Measurements from ENCODE around the gene MEF2A. TPM values are rescaled to one million over a fixed set of nuclear protein-coding genes. Genes with fewer than 3 reads are reported as not detected.

Gene MEF2A
- total RNA-seq, 1 experiment from 2014 or later, result 19.6 TPM

DNA sequence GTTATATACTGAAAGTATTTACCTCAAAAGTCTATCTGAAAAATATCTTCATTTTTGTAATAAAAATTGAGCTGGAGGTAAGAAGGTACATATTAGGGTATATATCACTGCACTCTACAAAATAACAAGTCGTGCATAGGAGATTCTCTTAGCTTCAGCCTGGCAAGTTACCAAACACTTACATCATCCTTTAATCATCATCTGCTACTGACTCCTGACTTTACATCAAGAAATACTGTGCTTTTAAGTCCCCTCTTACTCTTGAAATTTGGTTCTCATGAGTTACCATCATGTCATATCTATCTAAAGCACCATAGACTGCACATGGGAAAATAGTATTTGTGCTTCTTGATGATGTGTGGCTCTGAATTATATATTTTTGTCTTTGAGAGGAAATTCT lies 116.7 kb downstream of the MEF2A start:
- TF ChIP-seq, protein P1, sequence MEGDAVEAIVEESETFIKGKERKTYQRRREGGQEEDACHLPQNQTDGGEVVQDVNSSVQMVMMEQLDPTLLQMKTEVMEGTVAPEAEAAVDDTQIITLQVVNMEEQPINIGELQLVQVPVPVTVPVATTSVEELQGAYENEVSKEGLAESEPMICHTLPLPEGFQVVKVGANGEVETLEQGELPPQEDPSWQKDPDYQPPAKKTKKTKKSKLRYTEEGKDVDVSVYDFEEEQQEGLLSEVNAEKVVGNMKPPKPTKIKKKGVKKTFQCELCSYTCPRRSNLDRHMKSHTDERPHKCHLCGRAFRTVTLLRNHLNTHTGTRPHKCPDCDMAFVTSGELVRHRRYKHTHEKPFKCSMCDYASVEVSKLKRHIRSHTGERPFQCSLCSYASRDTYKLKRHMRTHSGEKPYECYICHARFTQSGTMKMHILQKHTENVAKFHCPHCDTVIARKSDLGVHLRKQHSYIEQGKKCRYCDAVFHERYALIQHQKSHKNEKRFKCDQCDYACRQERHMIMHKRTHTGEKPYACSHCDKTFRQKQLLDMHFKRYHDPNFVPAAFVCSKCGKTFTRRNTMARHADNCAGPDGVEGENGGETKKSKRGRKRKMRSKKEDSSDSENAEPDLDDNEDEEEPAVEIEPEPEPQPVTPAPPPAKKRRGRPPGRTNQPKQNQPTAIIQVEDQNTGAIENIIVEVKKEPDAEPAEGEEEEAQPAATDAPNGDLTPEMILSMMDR (IDR thresholded peaks at IDR 0.05; ENCODE audit: insufficient read depth in 1 of 2, low read depth in 1 of 2, low read length in 1 of 2, severe bottlenecking in 1 of 2, unreplicated experiment in 1 of 2), result no peak
- no peaks in the 10 kb centered on the region for H3K36me3 Mint-ChIP-seq (ENCODE audit: insufficient read depth, unreplicated experiment)
- Histone ChIP-seq H3K9me3 (0 out of 2 replicates have a peak, but pooled peaks cover 5% of the 10 kb centered on the region), H3K36me3 (ENCODE audit: control insufficient read depth, insufficient read depth, low read length) (no peaks in the 10 kb centered on the region), H3K4me1 (no peaks in the 10 kb centered on the region), H3K27me3 (replicated peaks; ENCODE audit: control insufficient read depth, insufficient read depth, low read length) (no peaks in the 10 kb centered on the region), H3K4me3 (ENCODE audit: low read depth, low read length) (no peak overlapping the region)
- BruUV-seq (replicated peaks), result no TSS peak
- no peak overlapping the region for H3K27ac Mint-ChIP-seq (ENCODE audit: unreplicated experiment)
- no peaks in the 10 kb centered on the region for H3K27me3 Mint-ChIP-seq (ENCODE audit: insufficient read depth, unreplicated experiment)
- DNase-seq, result no peak
- intact Hi-C loops (cut with micrococcal nuclease; ENCODE audit: unreplicated experiment), result no loop called here
- H3K4me3 Mint-ChIP-seq (ENCODE audit: unreplicated experiment), result no peak overlapping the region
- H3K4me1 Mint-ChIP-seq (ENCODE audit: low read depth, unreplicated experiment), result no peaks in the 10 kb centered on the region
- peaks cover 25% of the 10 kb centered on the region for H3K9me3 Mint-ChIP-seq (ENCODE audit: unreplicated experiment)
- POLR2A ChIA-PET, result no interaction called here
- CTCF ChIA-PET, result no interaction called here

DNA sequence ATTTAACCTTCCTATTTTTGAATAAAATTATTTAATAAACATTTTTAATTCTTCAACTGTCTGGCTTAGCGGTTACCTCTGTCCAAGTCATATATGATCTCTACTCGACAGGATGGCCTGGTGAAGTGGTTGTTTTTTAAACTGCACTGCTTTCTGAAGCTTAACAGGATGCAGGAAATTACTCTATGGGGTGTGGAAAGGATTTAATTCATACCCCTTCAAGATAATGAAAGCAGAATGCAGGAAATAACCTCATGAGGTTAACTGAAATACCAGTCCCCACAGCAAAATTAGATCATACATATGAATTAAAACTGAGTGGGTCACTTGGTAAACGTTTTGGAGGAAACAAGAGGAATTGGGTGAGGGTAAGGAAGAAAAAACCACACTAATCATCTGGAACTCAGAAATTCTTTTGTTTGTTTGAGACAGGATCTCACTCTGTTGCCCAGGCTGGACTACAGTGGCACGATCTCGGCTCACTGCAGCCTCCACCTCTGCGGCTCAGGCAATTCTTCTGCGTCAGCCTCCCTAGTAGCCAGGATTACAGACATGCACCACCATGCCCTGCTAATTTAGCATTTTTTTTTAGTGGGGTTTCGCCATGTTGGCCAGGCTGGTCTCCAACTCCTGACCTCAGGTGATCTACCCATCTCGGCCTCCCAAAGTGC lies 117.4 kb downstream of the MEF2A start:
- no TSS peak for BruUV-seq (replicated peaks)
- ChIA-PET POLR2A (no interaction called here), CTCF (no interaction called here)
- no peak for DNase-seq
- Histone ChIP-seq H3K36me3 (ENCODE audit: control insufficient read depth, insufficient read depth, low read length) (no peaks in the 10 kb centered on the region), H3K9me3 (0 out of 2 replicates have a peak, but pooled peaks cover 5% of the 10 kb centered on the region), H3K4me1 (no peaks in the 10 kb centered on the region), H3K27me3 (replicated peaks; ENCODE audit: control insufficient read depth, insufficient read depth, low read length) (no peaks in the 10 kb centered on the region), H3K4me3 (ENCODE audit: low read depth, low read length) (no peak overlapping the region)
- no peaks in the 10 kb centered on the region for H3K4me1 Mint-ChIP-seq (ENCODE audit: low read depth, unreplicated experiment)
- H3K27me3 Mint-ChIP-seq (ENCODE audit: insufficient read depth, unreplicated experiment), result no peaks in the 10 kb centered on the region
- TF ChIP-seq, protein P1 (IDR thresholded peaks at IDR 0.05; ENCODE audit: insufficient read depth in 1 of 2, low read depth in 1 of 2, low read length in 1 of 2, severe bottlenecking in 1 of 2, unreplicated experiment in 1 of 2), result no peak
- no peak overlapping the region for H3K27ac Mint-ChIP-seq (ENCODE audit: unreplicated experiment)
- H3K4me3 Mint-ChIP-seq (ENCODE audit: unreplicated experiment), result no peak overlapping the region
- intact Hi-C loops (cut with micrococcal nuclease; ENCODE audit: unreplicated experiment), result no loop called here
- H3K9me3 Mint-ChIP-seq (ENCODE audit: unreplicated experiment), result peaks cover 25% of the 10 kb centered on the region
- no peaks in the 10 kb centered on the region for H3K36me3 Mint-ChIP-seq (ENCODE audit: insufficient read depth, unreplicated experiment)

DNA sequence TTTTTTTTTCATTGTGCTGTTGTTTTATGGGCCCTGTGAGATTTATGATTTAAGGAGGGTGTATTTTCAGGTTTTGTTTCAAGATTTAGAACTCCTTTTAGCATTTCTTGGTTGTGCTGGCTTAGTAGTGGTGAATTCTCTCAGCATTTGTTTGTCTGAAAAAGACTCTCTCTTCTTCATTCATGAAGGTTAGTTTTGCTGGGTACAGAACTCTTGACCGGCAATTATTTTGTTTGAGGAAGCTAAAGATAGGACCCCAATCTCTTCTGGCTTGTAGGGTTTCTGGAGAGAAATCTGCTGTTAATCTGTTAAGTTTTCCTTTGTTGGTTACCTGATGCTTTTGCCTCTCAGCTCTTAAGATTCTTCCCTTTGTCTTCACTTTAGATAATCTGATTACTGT lies 120.5 kb downstream of the MEF2A start:
- no peak for DNase-seq
- H3K27me3 ChIP-seq (replicated peaks; ENCODE audit: control insufficient read depth, insufficient read depth, low read length), result no peaks in the 10 kb centered on the region
- H3K9me3 ChIP-seq, result 0 out of 2 replicates have a peak, but pooled peaks cover 5% of the 10 kb centered on the region
- no peak overlapping the region for H3K4me3 ChIP-seq (ENCODE audit: low read depth, low read length)
- peaks cover 6% of the 10 kb centered on the region for H3K36me3 Mint-ChIP-seq (ENCODE audit: insufficient read depth, unreplicated experiment)
- peaks cover 25% of the 10 kb centered on the region for H3K9me3 Mint-ChIP-seq (ENCODE audit: unreplicated experiment)
- H3K36me3 ChIP-seq (ENCODE audit: control insufficient read depth, insufficient read depth, low read length), result no peaks in the 10 kb centered on the region
- H3K27me3 Mint-ChIP-seq (ENCODE audit: insufficient read depth, unreplicated experiment), result no peaks in the 10 kb centered on the region
- H3K4me1 ChIP-seq, result no peaks in the 10 kb centered on the region
- no peaks in the 10 kb centered on the region for H3K4me1 Mint-ChIP-seq (ENCODE audit: low read depth, unreplicated experiment)
- H3K27ac Mint-ChIP-seq (ENCODE audit: unreplicated experiment), result no peak overlapping the region
- H3K4me3 Mint-ChIP-seq (ENCODE audit: unreplicated experiment), result no peak overlapping the region
- ChIA-PET POLR2A (no interaction called here), CTCF (no interaction called here)
- TF ChIP-seq, protein P1 (IDR thresholded peaks at IDR 0.05; ENCODE audit: insufficient read depth in 1 of 2, low read depth in 1 of 2, low read length in 1 of 2, severe bottlenecking in 1 of 2, unreplicated experiment in 1 of 2), result no peak
- intact Hi-C loops (cut with micrococcal nuclease; ENCODE audit: unreplicated experiment), result no loop called here
- no TSS peak for BruUV-seq (replicated peaks)

All from Caco-2 (cell line).